GM18507 (cell line): ENCODE measurements around the gene WSCD1.

ENCODE experiments used
- DNase-seq: peaks from one replicate; pipeline ENCODE4 v3.0.0; 2011; ENCODE audit warnings: low read depth; ENCODE audit not compliant: insufficient read length; ENCODE audit errors: extremely low spot score
- FAIRE-seq: peaks from 2 replicates; lab custom pipeline; 2011; peaks lifted over from hg19 to GRCh38; lab: Jason Lieb, UNC

The WSCD1 gene

DNA sequence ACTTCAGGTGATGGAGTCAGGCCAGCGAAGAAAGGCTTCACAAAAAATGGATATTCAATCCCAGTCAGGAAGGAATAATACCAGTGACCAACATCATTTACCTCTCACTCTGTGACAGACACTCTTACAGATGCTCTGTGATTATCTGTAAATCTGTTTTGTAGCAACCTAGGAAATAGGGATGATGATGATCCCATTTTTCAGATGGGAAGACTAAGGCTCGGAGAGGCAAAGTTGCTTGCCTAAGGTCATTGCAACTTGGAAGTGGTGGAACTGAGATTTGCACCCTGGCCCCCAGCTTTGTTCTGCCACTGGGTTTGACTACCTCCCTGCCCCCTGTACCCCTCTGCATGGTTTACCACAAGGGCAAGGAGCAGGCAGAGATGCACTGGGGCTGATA lies 14.1 kb upstream of the WSCD1 start:
- FAIRE-seq (no peak), DNase-seq (no peak)

DNA sequence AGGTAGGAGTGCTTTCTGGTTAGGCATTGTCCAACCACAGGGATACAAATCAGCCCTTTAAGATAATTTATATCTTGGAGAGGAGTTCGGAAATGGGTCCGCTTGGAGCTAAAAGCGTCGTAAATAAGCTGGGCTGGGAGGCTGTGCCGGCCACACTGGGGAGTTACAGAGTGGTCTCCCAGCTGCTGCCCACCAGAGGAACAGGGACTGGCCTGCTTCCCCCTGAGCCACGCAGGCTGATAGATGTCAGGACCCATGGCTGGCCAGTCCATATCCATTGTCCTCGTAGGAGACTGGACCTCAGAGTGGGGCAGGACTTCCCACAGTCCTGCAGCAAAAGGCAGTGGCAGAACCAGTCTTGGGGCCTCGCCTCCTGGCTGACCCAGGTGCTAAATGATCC lies 12.6 kb upstream of the WSCD1 start:
- DNase-seq (no peak), FAIRE-seq (no peak)

- FAIRE-seq, result no peak
- no peak for DNase-seq
Measured at GRCh38 chr17:6059406-6059805, 10.8 kb upstream of the WSCD1 start.

DNA sequence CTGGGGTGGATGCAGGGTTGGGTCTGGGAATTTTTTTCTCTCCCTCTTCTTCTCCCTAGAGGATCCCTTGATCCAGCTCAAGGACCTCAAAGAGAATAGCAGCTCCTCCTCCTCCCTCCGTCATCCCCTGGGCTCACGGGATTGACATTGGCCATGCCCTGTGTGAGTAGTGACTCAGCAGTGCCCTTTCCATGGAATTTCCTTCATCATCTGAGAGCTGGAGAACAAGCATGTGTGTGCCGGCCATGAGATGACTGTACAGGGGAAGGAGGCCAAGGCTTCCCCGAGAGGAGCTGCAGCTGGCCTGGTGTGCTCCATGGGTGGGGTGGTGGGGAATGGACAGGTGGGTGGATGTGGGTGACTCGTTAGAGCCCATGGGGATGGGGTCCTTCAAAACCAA lies 8.9 kb upstream of the WSCD1 start:
- FAIRE-seq (no peak), DNase-seq (no peak)

GRCh38 chr17:6064868-6065267 lies 5.3 kb upstream of the WSCD1 start:
- no peak for DNase-seq
- no peak for FAIRE-seq

GRCh38 chr17:6065351-6065750 lies 4.8 kb upstream of the WSCD1 start:
- no peak for FAIRE-seq
- no peak for DNase-seq

DNA sequence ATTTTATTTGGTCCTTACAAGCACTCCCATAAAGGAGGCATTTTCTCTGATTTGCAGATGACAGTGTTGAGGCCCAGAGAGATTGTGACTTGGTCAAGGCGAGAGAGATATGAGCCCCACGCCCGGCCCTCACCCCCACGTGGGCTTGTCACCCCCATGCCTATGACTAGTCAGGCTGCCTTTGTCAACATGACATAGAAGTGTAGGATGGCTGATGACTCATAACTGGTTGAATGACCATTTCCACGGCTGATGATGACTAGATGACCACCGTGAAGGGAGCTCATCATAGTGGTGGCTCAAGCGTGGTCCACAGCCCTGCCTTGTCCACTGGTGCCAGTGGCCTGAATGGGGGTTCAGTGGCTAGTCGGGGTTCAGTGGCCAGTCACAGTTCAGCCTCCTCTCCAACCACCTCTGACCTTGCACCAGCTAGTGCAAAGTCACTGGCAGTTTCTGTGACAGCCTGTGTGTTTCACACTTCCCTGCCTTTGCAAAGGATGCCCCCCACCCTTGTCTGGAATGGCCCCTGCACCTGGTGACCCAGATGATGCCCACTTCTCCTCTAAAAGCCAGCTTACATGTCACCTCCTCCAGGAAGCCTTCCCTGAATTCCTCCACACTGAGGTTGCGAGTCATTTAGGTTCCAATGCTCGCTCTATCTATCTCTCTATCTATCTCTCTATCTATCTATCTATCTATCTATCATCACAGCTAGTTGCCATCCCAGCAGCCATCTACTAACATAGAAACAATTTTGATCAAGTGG lies 3.8 kb upstream of the WSCD1 start:
- no peak for FAIRE-seq
- DNase-seq, result no peak

GRCh38 chr17:6067060-6067459 lies 3.1 kb upstream of the WSCD1 start:
- DNase-seq, result no peak
- FAIRE-seq, result no peak

- no peak for FAIRE-seq
Measured at GRCh38 chr17:6070430-6070912, 292 bp downstream of the WSCD1 start.

GRCh38 chr17:6070913-6071511 lies 833 bp downstream of the WSCD1 start:
- no peak for FAIRE-seq

More at GRCh38 chr17:6070430-6070912, 292 bp downstream of the WSCD1 start:
- DNase-seq, result no peak

GRCh38 chr17:6071528-6072065 lies 1.4 kb downstream of the WSCD1 start:
- DNase-seq, result no peak

More at GRCh38 chr17:6070913-6071511, 833 bp downstream of the WSCD1 start:
- DNase-seq, result no peak

GRCh38 chr17:6072157-6072556 lies 2.0 kb downstream of the WSCD1 start:
- no peak for FAIRE-seq
- DNase-seq, result no peak

More at GRCh38 chr17:6071528-6072065, 1.4 kb downstream of the WSCD1 start:
- FAIRE-seq, result no peak

- DNase-seq (no peak), FAIRE-seq (no peak)
Measured at GRCh38 chr17:6072611-6073010, 2.4 kb downstream of the WSCD1 start.

- FAIRE-seq, result no peak
- DNase-seq, result no peak
Measured at GRCh38 chr17:6073620-6074019, 3.4 kb downstream of the WSCD1 start.

DNA sequence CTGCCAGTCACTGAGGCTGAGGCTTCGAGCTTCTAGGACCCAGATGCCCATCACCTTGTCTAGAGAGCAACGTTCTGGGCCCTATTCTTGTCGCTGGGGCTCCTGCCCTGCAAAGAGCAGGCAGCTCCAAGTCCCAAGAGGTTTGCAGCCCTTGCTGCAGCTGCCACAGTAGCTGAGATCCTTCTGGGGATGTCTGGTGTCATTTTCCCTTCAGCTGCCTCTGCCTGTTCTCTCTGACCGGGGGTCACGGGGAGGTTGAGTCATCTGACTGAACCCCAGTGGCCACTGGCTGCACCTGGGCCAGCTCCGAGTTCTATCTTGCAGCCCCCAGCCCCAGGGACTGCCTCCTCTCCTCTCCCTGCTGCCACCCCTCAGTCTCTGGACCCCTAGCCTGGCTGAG lies 4.9 kb downstream of the WSCD1 start:
- DNase-seq (no peak), FAIRE-seq (no peak)

DNA sequence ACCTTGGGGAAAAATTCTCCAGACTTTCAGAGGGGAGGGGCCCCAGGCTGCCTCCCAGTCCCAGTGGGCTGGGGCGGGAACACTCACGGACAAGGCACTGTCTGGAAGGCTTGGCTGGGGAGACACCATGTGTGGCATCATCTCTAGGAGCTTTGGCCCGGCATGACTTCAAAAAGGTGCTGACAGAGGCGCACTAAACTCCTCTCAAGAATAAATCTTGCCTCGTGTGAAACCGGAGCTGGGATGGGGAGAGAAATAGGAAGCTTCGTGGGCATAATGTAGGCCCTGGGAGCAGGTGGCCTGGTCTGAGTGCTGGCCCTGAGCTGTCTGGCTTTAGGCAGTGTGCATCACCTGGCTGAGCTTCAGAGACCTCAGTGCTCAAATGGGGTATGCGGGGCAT lies 5.7 kb downstream of the WSCD1 start:
- FAIRE-seq, result no peak
- no peak for DNase-seq

DNA sequence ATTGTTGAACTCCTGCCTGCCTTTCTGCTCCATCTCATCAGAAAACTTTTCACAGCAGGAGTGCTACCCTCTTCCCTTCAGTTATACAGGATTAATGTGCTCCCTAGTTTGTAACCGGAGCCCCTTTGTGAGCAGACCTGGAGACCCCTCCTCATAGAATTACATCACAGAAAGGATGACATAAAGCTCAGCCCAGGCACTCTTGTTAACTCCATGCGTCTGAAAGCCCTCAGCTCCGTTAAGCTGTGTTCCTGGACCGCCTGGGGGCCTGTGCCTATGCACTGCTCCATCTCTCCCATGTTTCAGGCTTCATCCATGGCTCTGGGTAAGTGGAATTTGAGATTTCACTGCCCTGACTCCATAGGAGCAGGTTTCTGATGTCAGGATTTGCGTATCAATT lies 7.6 kb downstream of the WSCD1 start:
- FAIRE-seq, result no peak
- no peak for DNase-seq

DNA sequence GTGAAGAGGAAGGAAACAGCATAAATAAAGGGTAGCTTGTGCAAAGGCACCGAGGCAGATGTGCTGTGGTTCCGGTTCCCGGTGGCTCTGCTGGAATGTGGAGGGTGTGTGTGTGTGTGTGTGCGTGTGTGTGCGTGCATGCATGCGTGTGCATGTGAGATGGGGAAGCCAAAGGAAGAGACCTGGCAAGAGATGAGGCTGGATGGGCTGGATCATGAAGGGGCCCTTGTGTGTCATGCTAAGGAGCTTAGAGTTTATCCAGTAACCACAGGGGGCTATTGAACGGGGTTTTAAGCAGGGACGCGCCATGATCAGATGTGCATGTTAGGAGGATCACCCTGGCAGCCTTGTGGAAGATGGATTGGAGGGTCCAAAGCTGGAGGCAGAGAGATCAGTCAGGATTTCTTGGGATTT lies 8.3 kb downstream of the WSCD1 start:
- DNase-seq, result no peak
- FAIRE-seq, result no peak

DNA sequence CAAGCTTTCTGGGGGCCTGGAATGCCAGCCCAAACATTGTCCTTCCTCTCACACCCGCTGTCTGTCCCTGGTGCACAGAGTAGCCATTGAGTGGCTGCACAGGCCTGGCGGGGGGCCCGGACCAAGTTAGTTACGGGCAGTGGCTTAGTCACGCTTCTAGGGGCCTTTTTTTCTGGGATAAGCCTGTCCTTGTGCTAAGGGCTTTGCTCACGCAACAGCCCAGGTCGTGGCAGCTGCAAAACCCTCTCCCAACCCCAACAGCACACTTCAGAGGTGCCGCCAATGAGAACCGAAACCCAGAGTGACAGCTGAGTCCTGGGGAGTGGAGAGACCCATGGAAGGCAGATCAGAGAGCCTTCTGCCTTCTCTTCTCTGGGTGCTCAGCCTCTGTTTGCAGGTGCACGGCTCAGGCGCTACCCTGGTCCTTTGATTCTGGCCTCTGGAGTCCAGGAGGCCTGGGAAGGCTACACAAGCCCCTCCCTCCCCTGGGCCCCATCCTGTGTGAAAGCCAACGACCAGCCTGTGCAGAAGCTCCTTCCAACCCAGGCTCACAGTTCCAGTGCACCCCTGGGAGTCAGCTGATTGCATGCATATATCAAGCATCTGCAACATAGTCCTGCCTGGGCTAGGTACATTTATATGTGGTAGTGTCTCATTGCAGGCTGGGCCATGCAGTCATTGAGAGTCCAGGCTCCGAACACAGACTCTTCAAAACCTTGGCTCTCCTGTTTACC lies 9.1 kb downstream of the WSCD1 start:
- no peak for FAIRE-seq

GRCh38 chr17:6079960-6080359 lies 9.8 kb downstream of the WSCD1 start:
- DNase-seq, result no peak
- no peak for FAIRE-seq

More for the DNA sequence above, 9.1 kb downstream of the WSCD1 start:
- no peak for DNase-seq
